ENCODE data around the gene AOPEP. TPM values are rescaled to one million over a fixed set of nuclear protein-coding genes. Genes with fewer than 3 reads are reported as not detected.

Gene AOPEP
- total RNA-seq, 1 experiment from 2014 or later, result 39.6 TPM

- H3K9me3 ChIP-seq (replicated peaks), result no peaks in the 10 kb centered on the region
- no peak overlapping the region for H3K4me3 ChIP-seq
- no peaks in the 10 kb centered on the region for H3K27me3 ChIP-seq (replicated peaks)
- H3K27ac ChIP-seq, result peak overlapping the region; percentile 81; the same call in 1 of the 2 replicates
- peaks cover 53% of the 10 kb centered on the region for H3K4me1 ChIP-seq (replicated peaks)
- DNase-seq (ENCODE audit: low read depth in 1 of 2, low spot score in 2 of 2), result no peak
- H3K36me3 ChIP-seq, result 0 out of 2 replicates have a peak, but pooled peaks cover 14% of the 10 kb centered on the region
Observed at GRCh38 chr9:94798708-94799107, 72.2 kb downstream of the AOPEP start.

DNA sequence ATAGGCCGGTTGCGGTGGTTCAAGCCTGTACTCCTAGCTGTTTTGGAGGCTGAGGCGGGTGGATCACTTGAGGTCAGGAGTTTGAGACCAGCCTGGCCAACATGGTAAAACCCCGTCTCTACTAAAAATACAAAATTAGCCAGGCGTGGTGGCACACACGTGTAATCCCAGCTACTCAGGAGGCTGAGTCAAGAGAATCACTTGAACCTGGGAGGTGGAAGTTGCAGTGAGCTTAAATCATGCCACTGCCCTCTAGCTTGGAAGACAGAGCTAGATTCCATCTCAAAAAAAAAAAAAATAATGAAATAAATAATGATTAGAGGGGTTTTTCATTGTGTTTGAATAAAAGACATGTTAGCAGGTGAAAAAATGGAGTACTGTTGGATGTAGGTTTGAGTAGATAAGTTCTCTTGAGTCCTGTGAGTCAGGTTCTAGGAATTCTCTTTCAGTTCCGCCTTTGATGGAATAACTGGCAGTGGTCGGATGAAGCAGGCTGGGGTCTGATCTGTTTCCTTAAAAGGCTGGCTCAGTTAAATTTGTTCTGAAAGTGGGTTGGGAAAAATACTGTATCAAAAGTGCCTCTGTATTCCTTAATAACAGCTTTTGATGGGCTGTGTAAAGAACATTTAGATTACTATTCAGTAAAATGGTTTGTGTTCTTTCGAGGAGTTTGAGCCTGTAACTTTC, 73.2 kb downstream of the AOPEP start:
- no peaks in the 10 kb centered on the region for H3K9me3 ChIP-seq (replicated peaks)
- no peaks in the 10 kb centered on the region for H3K27me3 ChIP-seq (replicated peaks)
- H3K4me1 ChIP-seq (replicated peaks), result peaks cover 61% of the 10 kb centered on the region
- peak overlapping the region; percentile 10 for H3K4me3 ChIP-seq
- H3K27ac ChIP-seq, result peak overlapping the region; percentile 81
- peaks cover 15% of the 10 kb centered on the region; the same call in 1 of the 2 replicates for H3K36me3 ChIP-seq
- peak; percentile 53 to 67 for DNase-seq (ENCODE audit: low read depth in 1 of 2, low spot score in 2 of 2)

- Histone ChIP-seq H3K27me3 (replicated peaks) (no peaks in the 10 kb centered on the region), H3K4me3 (peak overlapping the region; percentile 10), H3K27ac (peak overlapping the region; percentile 81), H3K36me3 (peaks cover 15% of the 10 kb centered on the region; the same call in 1 of the 2 replicates), H3K9me3 (replicated peaks) (no peaks in the 10 kb centered on the region), H3K4me1 (replicated peaks) (peaks cover 70% of the 10 kb centered on the region)
- no peak for DNase-seq (ENCODE audit: low read depth in 1 of 2, low spot score in 2 of 2)
Observed at GRCh38 chr9:94800424-94801117, 74.1 kb downstream of the AOPEP start.

GRCh38 chr9:94801234-94801633, 74.7 kb downstream of the AOPEP start:
- no peak for DNase-seq (ENCODE audit: low read depth in 1 of 2, low spot score in 2 of 2)
- Histone ChIP-seq H3K4me3 (no peak overlapping the region), H3K4me1 (replicated peaks) (peaks cover 76% of the 10 kb centered on the region)

DNA sequence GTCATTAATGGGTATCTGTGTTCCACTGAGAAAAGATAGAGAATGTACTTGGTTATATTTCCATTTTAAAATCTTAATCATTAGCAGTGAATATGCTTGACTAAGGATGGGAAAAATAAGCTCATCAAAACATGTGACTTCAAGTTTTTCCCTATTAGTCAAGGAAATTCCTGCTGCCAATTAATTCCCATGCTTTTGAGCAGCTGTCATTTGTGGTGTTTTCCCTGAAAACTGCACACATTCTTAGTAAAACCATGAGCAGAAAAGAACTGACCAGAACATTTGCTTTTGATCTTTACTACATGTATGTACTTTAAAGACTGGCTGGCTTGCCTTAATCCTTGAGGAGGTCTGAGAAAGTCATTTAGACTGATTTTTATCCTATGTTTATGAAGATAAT, 75.2 kb downstream of the AOPEP start:
- Histone ChIP-seq H3K27ac (no peak overlapping the region), H3K9me3 (replicated peaks) (no peaks in the 10 kb centered on the region), H3K4me3 (no peak overlapping the region), H3K27me3 (replicated peaks) (no peaks in the 10 kb centered on the region), H3K4me1 (replicated peaks) (peaks cover 79% of the 10 kb centered on the region), H3K36me3 (peaks cover 18% of the 10 kb centered on the region; the same call in 1 of the 2 replicates)
- DNase-seq (ENCODE audit: low read depth in 1 of 2, low spot score in 2 of 2), result no peak

More at GRCh38 chr9:94801234-94801633, 74.7 kb downstream of the AOPEP start:
- H3K27ac ChIP-seq, result no peak overlapping the region
- no peaks in the 10 kb centered on the region for H3K27me3 ChIP-seq (replicated peaks)
- H3K9me3 ChIP-seq (replicated peaks), result no peaks in the 10 kb centered on the region
- peaks cover 15% of the 10 kb centered on the region; the same call in 1 of the 2 replicates for H3K36me3 ChIP-seq

DNA sequence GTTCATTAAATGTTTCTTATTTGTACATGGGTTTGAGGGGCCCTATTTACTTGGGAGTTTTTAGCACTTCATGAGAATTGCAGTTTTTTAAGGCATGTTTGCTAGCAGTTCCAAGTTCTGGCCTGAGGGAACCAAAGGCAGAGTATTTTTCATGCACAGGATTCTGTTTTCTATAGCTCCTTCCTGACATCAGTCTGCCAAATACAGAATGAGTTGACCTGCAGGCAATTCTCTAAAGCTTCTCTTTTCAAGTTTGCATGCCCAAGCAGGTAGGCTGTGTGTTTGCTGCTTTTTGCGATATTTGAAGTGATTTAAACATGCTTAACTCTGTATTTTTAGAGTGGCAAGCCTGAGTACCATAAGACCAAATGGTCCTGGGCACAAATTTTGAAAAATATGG, 75.8 kb downstream of the AOPEP start:
- no peak overlapping the region for H3K27ac ChIP-seq
- H3K4me3 ChIP-seq, result no peak overlapping the region
- no peaks in the 10 kb centered on the region for H3K27me3 ChIP-seq (replicated peaks)
- H3K36me3 ChIP-seq, result peaks cover 24% of the 10 kb centered on the region
- DNase-seq (ENCODE audit: low read depth in 1 of 2, low spot score in 2 of 2), result no peak
- H3K4me1 ChIP-seq (replicated peaks), result peaks cover 79% of the 10 kb centered on the region
- H3K9me3 ChIP-seq (replicated peaks), result no peaks in the 10 kb centered on the region

- peak; percentile 57 to 71 for DNase-seq (ENCODE audit: low read depth in 1 of 2, low spot score in 2 of 2)
- Histone ChIP-seq H3K4me3 (no peak overlapping the region), H3K9me3 (replicated peaks) (no peaks in the 10 kb centered on the region), H3K27me3 (replicated peaks) (no peaks in the 10 kb centered on the region), H3K27ac (peak overlapping the region; percentile 22; the same call in 1 of the 2 replicates), H3K36me3 (peaks cover 29% of the 10 kb centered on the region), H3K4me1 (replicated peaks) (peaks cover 79% of the 10 kb centered on the region)
Observed at GRCh38 chr9:94802793-94803192, 76.3 kb downstream of the AOPEP start.

- no peak for DNase-seq (ENCODE audit: low read depth in 1 of 2, low spot score in 2 of 2)
- H3K36me3 ChIP-seq, result peaks cover 29% of the 10 kb centered on the region
- no peaks in the 10 kb centered on the region for H3K9me3 ChIP-seq (replicated peaks)
- H3K4me1 ChIP-seq (replicated peaks), result peaks cover 75% of the 10 kb centered on the region
- H3K27me3 ChIP-seq (replicated peaks), result no peaks in the 10 kb centered on the region
- no peak overlapping the region for H3K4me3 ChIP-seq
- no peak overlapping the region for H3K27ac ChIP-seq
Observed at GRCh38 chr9:94804316-94804715, 77.8 kb downstream of the AOPEP start.

GRCh38 chr9:94805051-94805489, 78.6 kb downstream of the AOPEP start:
- Histone ChIP-seq H3K36me3 (peaks cover 31% of the 10 kb centered on the region), H3K9me3 (replicated peaks) (no peaks in the 10 kb centered on the region), H3K4me3 (no peak overlapping the region), H3K4me1 (replicated peaks) (peaks cover 67% of the 10 kb centered on the region), H3K27me3 (replicated peaks) (no peaks in the 10 kb centered on the region), H3K27ac (peak overlapping the region; percentile 72; the same call in 1 of the 2 replicates)
- DNase-seq (ENCODE audit: low read depth in 1 of 2, low spot score in 2 of 2), result no peak

GRCh38 chr9:94805585-94805984, 79.1 kb downstream of the AOPEP start:
- Histone ChIP-seq H3K9me3 (replicated peaks) (no peaks in the 10 kb centered on the region), H3K27ac (peak overlapping the region; percentile 72), H3K4me3 (no peak overlapping the region), H3K4me1 (replicated peaks) (peaks cover 62% of the 10 kb centered on the region), H3K36me3 (peaks cover 31% of the 10 kb centered on the region), H3K27me3 (replicated peaks) (no peaks in the 10 kb centered on the region)
- DNase-seq (ENCODE audit: low read depth in 1 of 2, low spot score in 2 of 2), result peak; percentile 68 to 82

DNA sequence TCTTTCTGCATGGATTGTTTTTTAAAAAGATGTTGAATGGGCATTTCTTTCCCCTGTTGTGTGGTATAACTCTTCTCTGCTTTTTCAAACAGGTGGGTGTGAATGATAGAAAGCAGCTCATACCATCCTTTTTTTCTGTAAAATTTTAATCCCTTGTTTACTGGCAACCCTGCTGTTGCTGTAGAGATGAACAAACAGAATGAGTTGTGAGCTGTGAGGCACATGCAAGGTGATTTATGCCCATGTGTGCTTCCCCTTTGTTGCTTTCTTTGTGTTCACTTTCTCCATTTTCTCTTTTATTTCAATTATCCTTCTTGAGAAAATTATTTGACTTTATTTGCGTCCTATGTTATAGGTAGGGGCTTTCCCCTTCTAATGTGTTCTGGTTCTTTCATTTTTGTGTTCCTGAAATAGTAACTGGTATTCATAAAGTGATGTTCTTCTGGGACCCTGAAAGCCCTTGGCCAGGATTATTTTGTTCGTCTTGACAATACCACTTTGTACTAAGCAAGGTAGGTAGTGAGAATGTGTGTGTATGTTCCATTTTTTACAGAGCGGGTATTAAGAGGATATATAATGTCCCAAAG, 79.9 kb downstream of the AOPEP start:
- Histone ChIP-seq H3K27ac (peak overlapping the region; percentile 72), H3K4me3 (no peak overlapping the region), H3K27me3 (replicated peaks) (no peaks in the 10 kb centered on the region), H3K4me1 (replicated peaks) (peaks cover 54% of the 10 kb centered on the region), H3K36me3 (peaks cover 23% of the 10 kb centered on the region), H3K9me3 (replicated peaks) (no peaks in the 10 kb centered on the region)
- DNase-seq (ENCODE audit: low read depth in 1 of 2, low spot score in 2 of 2), result no peak

DNA sequence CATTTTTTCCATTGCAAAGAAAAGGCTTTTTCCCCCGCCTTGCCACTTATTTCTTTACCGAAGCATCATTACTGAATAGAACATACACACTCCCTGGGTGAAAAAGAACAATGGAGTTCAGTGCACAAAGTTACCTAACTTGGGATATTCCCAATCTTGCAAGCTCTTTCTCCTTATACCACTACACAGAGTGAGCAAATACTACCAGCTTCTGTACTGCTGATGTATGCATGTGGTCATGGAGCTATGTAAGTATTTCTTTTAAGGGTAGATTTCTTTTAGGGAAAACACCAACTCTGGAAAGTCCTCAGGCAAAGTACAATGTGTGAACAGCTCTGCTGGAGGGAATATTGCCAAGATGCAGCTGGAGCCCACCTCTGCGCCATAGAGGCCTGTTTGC, 81.1 kb downstream of the AOPEP start:
- no peaks in the 10 kb centered on the region for H3K9me3 ChIP-seq (replicated peaks)
- no peaks in the 10 kb centered on the region for H3K27me3 ChIP-seq (replicated peaks)
- peaks cover 23% of the 10 kb centered on the region for H3K36me3 ChIP-seq
- no peak overlapping the region for H3K4me3 ChIP-seq
- H3K27ac ChIP-seq, result no peak overlapping the region
- no peak for DNase-seq (ENCODE audit: low read depth in 1 of 2, low spot score in 2 of 2)
- H3K4me1 ChIP-seq (replicated peaks), result peaks cover 47% of the 10 kb centered on the region

DNA sequence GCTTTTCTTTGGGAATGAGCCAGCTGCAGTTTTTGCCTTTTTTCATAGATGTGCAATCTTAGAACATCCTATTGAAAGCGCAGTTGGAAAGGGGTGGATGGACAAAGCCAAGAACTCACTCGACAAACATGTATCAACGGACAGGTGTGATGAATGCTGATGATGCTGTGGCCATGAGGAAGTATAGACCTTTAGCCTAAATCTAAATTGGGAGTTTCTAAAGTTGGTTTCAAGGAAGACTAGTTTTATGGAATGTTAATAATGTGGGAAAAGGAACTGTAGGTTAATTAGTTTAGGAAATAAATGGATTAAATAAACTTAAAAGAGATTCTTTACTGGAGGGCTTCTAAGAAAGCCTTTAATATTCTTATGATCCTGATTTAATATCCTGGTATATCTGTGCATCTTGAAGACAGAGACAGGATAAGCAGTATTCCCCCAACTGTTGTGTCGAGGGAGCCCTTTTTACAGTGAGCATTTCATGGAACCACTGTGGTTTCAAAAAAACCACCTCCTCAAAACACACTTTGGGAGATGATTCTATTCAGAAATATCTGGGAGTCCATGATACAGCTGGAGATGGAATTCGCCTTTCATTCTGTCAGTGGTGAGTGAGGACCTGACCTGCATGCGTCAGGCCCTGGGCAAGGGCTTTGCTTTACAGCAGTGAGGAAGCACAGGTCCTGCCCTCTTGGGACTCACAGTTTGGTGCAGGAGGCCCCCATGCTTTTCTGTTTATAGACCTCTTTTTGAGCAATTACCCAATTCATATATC, 82.6 kb downstream of the AOPEP start:
- no peaks in the 10 kb centered on the region for H3K27me3 ChIP-seq (replicated peaks)
- H3K36me3 ChIP-seq, result peaks cover 20% of the 10 kb centered on the region; the same call in 1 of the 2 replicates
- H3K4me1 ChIP-seq (replicated peaks), result peaks cover 33% of the 10 kb centered on the region
- no peak overlapping the region for H3K4me3 ChIP-seq
- H3K9me3 ChIP-seq (replicated peaks), result no peaks in the 10 kb centered on the region
- no peak overlapping the region for H3K27ac ChIP-seq
- DNase-seq (ENCODE audit: low read depth in 1 of 2, low spot score in 2 of 2), result no peak

Data from SJSA1 (cell line).